Measurements from ENCODE around the gene MTMR12. TPM values are rescaled to one million over a fixed set of nuclear protein-coding genes. Genes with fewer than 3 reads are reported as not detected.
A peak's percentile ranks its signal among the peaks of the same experiment; 100 is the strongest.

MTMR12 gene
- total and polyA plus RNA-seq, 4 donors: 7.8 to 43.3 (median 23.8) TPM

DNA sequence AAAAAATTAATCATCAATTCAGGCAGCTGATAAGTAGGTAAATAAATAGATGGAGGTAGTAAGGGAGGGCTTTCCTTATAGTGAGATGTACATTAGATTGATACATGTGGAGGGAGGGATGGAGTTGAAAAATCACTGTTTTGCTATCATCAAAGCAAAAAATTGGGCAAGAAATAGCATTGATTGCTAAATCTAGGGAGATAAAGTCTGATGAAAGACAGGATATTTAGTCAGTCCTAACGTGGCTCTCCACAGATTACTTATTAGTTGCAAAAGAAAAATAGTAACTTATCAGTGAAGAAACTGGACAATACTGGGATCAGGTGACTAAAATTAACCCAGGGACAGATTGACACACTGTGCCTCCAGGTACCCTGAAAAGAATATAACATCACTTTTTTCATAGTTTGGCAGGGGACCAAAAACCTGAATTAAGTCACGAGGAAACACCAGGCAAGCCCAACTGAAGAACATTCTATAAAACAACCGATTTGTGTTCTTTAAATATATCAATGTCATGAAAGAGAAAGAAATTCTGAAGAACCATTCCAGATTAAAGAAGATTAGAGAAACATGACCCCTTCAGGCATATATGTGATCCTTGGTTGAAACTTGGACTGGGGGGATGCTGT, 111.5 kb downstream of the MTMR12 start:
- H3K4me3 ChIP-seq: no peak overlapping the region
- ATAC-seq (ENCODE audit: insufficient read depth, low FRiP score) (peak; percentile 42), DNase-seq (peak in 1 of 3 donors; percentile 29)
- H3K4me1 ChIP-seq (ENCODE audit: control insufficient read depth in 5 of 5, insufficient read depth in 5 of 5, low read length in 5 of 5): peaks cover 0 to 8% (median 3%) of the 10 kb centered on the region in 5 donors
- no peaks in the 10 kb centered on the region for H3K36me3 ChIP-seq (ENCODE audit: control insufficient read depth in 4 of 4, insufficient read depth in 4 of 4, low read length in 4 of 4)
- 11 to 33% methylated on average over 3 of the region's 3 CpGs for WGBS, 2 donors
- no peaks in the 10 kb centered on the region for H3K9me3 ChIP-seq (ENCODE audit: control insufficient read depth in 4 of 4, insufficient read depth in 3 of 4, low read length in 3 of 4)
- H3K27me3 ChIP-seq (ENCODE audit: control insufficient read depth in 3 of 3, insufficient read depth in 3 of 3, low read length in 2 of 3): no peaks in the 10 kb centered on the region
- no peak overlapping the region for H3K27ac ChIP-seq (ENCODE audit: low read depth in 1 of 2, low read length in 1 of 2)
- no peak overlapping the region for H3K9ac ChIP-seq (ENCODE audit: insufficient read depth in 1 of 2, low read length in 2 of 2)
- TF ChIP-seq, protein P1, sequence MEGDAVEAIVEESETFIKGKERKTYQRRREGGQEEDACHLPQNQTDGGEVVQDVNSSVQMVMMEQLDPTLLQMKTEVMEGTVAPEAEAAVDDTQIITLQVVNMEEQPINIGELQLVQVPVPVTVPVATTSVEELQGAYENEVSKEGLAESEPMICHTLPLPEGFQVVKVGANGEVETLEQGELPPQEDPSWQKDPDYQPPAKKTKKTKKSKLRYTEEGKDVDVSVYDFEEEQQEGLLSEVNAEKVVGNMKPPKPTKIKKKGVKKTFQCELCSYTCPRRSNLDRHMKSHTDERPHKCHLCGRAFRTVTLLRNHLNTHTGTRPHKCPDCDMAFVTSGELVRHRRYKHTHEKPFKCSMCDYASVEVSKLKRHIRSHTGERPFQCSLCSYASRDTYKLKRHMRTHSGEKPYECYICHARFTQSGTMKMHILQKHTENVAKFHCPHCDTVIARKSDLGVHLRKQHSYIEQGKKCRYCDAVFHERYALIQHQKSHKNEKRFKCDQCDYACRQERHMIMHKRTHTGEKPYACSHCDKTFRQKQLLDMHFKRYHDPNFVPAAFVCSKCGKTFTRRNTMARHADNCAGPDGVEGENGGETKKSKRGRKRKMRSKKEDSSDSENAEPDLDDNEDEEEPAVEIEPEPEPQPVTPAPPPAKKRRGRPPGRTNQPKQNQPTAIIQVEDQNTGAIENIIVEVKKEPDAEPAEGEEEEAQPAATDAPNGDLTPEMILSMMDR (IDR thresholded peaks at IDR 0.05; ENCODE audit: control extremely low read depth, extremely low read depth): no peak

DNA sequence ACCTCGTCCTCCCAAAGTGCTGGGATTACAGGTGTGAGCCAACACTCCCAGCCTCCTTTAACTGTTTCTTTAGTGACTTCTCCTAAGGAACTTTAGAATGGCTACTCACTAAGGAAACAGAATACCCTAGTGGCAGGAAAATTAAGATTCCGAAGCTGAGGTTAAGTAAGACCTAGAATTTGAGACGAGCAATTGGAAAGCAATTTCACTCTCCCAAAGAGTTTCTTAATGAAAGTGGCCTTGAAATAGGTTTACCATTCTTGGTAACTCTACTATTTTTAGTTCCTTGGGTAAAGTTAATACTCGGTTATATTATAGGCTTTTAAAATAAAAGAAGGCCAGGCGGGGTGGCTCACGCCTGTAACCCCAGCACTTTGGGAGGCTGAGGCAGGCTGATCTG, 115.7 kb downstream of the MTMR12 start:
- 85 to 89% methylated on average over 6 of the region's 6 CpGs for WGBS, 2 donors
- TF ChIP-seq, protein P1 (IDR thresholded peaks at IDR 0.05; ENCODE audit: control extremely low read depth, extremely low read depth): no peak
- Histone ChIP-seq H3K9ac (ENCODE audit: insufficient read depth in 1 of 2, low read length in 2 of 2) (no peak overlapping the region), H3K9me3 (ENCODE audit: control insufficient read depth in 4 of 4, insufficient read depth in 3 of 4, low read length in 3 of 4) (no peaks in the 10 kb centered on the region), H3K4me1 (ENCODE audit: control insufficient read depth in 5 of 5, insufficient read depth in 5 of 5, low read length in 5 of 5) (peaks cover 0 to 8% (median 6%) of the 10 kb centered on the region in 5 donors), H3K27me3 (ENCODE audit: control insufficient read depth in 3 of 3, insufficient read depth in 3 of 3, low read length in 2 of 3) (no peaks in the 10 kb centered on the region), H3K36me3 (ENCODE audit: control insufficient read depth in 4 of 4, insufficient read depth in 4 of 4, low read length in 4 of 4) (no peaks in the 10 kb centered on the region), H3K4me3 (no peak overlapping the region), H3K27ac (ENCODE audit: low read depth in 1 of 2, low read length in 1 of 2) (no peak overlapping the region)
- DNase-seq (no peak), ATAC-seq (ENCODE audit: insufficient read depth, low FRiP score) (no peak)

DNA sequence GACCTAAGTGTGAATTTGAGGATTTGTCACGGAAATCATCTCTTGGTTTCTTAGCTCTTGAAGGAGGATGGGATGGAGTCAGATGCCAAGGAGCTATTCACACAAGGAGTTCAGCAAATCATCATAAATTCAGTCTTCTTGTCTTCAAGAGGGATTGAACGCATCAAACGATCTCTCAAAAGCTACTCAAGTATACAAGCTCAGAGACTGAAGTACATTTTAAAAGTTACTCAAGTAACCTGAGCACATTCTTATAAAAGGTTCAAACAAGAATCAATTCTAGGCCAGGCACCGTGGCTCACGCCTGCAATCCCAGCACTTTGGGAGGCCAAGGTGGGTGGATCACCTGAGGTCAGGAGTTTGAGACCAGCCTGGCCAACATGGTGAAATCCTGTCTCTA, 117.5 kb downstream of the MTMR12 start:
- no peaks in the 10 kb centered on the region for H3K36me3 ChIP-seq (ENCODE audit: control insufficient read depth in 4 of 4, insufficient read depth in 4 of 4, low read length in 4 of 4)
- TF ChIP-seq, protein P1 (IDR thresholded peaks at IDR 0.05; ENCODE audit: control extremely low read depth, extremely low read depth): no peak
- 71 to 87% methylated on average over 5 of the region's 5 CpGs for WGBS, 2 donors
- no peak overlapping the region for H3K4me3 ChIP-seq
- H3K9ac ChIP-seq (ENCODE audit: insufficient read depth in 1 of 2, low read length in 2 of 2): no peak overlapping the region
- ATAC-seq (ENCODE audit: insufficient read depth, low FRiP score): peak; percentile 50
- H3K4me1 ChIP-seq (ENCODE audit: control insufficient read depth in 5 of 5, insufficient read depth in 5 of 5, low read length in 5 of 5): peaks cover 0 to 7% (median 2%) of the 10 kb centered on the region in 5 donors
- H3K27me3 ChIP-seq (ENCODE audit: control insufficient read depth in 3 of 3, insufficient read depth in 3 of 3, low read length in 2 of 3): no peaks in the 10 kb centered on the region
- peak in 1 of 3 donors; percentile 40 for DNase-seq
- H3K27ac ChIP-seq (ENCODE audit: low read depth in 1 of 2, low read length in 1 of 2): no peak overlapping the region
- H3K9me3 ChIP-seq (ENCODE audit: control insufficient read depth in 4 of 4, insufficient read depth in 3 of 4, low read length in 3 of 4): no peaks in the 10 kb centered on the region
